Fibroblast of mammary gland (primary cell): ENCODE data around the gene NEK4.

Experiments
- DNase-seq: peaks from one replicate; pipeline ENCODE4 v3.0.0-alpha.2; 2010; ENCODE audit warnings: low read depth
- H3K4me3 ChIP-seq: 2 replicates; pipeline ENCODE4 v1.5.1; 2011; ENCODE audit warnings: low read depth, mild to moderate bottlenecking, low read length, moderate library complexity; ENCODE audit not compliant: control insufficient read depth
- CTCF ChIP-seq: conservative IDR thresholded peaks from 2 replicates; pipeline ENCODE4 v1.5.1; 2011; ENCODE audit warnings: low read depth, low read length, inconsistent platforms; ENCODE audit not compliant: control insufficient read depth, insufficient read depth

NEK4 gene

GRCh38 chr3:52786330-52787215, 15.8 kb upstream of the NEK4 start:
- TF ChIP-seq CTCF = no peak
- no peak for DNase-seq
- H3K4me3 ChIP-seq = no peak overlapping the region

GRCh38 chr3:52784931-52785590, 14.3 kb upstream of the NEK4 start:
- no peak for TF ChIP-seq CTCF
- no peak overlapping the region for H3K4me3 ChIP-seq
- DNase-seq = no peak

GRCh38 chr3:52784021-52784621, 13.4 kb upstream of the NEK4 start:
- no peak overlapping the region for H3K4me3 ChIP-seq
- no peak for DNase-seq

GRCh38 chr3:52783211-52783555, 12.4 kb upstream of the NEK4 start:
- H3K4me3 ChIP-seq = no peak overlapping the region
- TF ChIP-seq CTCF = no peak
- DNase-seq = no peak

More at GRCh38 chr3:52784021-52784621, 13.4 kb upstream of the NEK4 start:
- no peak for TF ChIP-seq CTCF

- TF ChIP-seq CTCF = no peak
- DNase-seq = no peak
- H3K4me3 ChIP-seq = no peak overlapping the region
These were observed 11.9 kb upstream of the NEK4 start for GRCh38 chr3:52782412-52783210.

- no peak for DNase-seq
- no peak overlapping the region for H3K4me3 ChIP-seq
- no peak for TF ChIP-seq CTCF
These were observed 11.0 kb upstream of the NEK4 start for GRCh38 chr3:52781741-52782140.
